GM12872 (cell line): ENCODE measurements around the gene MSX2.

Source experiments
- TF ChIP-seq, protein P1 (sequence below): IDR thresholded peaks from 3 replicates; pipeline ENCODE4 v1.5.1; 2011; ENCODE audit warnings: low read depth, mild to moderate bottlenecking, low read length, moderate library complexity; ENCODE audit not compliant: insufficient read depth

The MSX2 gene

DNA sequence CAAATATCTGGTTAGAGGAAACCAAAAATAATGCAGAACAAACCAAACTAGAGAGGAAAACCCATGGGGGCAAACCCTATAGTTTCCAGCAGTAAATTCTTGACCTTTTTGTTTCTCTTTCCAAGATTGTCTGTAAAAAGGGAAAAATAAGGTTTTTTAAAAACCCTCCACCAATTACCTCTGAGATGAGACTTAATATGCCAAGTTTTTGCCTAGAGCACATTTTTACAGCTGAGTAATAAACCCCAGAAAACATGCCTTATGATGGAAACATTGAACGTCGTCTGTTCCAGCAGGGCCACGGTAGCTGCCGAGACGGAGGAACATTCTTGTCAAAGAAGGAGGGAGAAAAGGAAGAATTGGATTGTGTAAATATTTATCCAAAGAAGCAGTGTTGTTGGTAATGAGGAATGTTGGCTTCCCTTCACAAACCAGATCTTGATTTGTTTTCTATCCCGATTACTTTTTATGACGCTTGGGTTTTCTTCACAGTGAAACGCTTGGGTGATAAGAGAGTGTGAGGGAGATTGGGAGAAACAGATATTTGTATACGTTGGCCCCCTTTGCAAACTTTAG, 17.3 kb upstream of the MSX2 start:
- TF ChIP-seq, protein P1, sequence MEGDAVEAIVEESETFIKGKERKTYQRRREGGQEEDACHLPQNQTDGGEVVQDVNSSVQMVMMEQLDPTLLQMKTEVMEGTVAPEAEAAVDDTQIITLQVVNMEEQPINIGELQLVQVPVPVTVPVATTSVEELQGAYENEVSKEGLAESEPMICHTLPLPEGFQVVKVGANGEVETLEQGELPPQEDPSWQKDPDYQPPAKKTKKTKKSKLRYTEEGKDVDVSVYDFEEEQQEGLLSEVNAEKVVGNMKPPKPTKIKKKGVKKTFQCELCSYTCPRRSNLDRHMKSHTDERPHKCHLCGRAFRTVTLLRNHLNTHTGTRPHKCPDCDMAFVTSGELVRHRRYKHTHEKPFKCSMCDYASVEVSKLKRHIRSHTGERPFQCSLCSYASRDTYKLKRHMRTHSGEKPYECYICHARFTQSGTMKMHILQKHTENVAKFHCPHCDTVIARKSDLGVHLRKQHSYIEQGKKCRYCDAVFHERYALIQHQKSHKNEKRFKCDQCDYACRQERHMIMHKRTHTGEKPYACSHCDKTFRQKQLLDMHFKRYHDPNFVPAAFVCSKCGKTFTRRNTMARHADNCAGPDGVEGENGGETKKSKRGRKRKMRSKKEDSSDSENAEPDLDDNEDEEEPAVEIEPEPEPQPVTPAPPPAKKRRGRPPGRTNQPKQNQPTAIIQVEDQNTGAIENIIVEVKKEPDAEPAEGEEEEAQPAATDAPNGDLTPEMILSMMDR, result no peak

DNA sequence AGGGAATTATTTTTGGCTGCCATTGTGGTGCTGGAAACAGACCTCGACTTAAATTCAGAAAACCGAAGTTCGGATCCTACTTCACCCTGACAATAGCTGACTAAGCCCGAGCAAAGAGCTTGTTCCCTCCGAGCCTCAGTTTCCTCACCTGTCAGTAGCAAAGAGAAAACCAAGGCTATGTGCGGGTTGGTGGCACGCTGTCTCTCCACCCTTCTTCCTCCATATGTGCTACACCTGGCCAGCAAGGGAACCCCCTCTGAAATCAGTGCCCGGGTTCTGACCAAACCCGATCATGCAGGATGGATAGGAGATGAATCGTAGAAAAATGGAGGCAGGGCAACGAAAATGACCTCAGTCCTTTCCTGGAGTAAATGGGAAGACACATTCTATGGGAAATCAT, 16.7 kb upstream of the MSX2 start:
- TF ChIP-seq, protein P1, result no peak

DNA sequence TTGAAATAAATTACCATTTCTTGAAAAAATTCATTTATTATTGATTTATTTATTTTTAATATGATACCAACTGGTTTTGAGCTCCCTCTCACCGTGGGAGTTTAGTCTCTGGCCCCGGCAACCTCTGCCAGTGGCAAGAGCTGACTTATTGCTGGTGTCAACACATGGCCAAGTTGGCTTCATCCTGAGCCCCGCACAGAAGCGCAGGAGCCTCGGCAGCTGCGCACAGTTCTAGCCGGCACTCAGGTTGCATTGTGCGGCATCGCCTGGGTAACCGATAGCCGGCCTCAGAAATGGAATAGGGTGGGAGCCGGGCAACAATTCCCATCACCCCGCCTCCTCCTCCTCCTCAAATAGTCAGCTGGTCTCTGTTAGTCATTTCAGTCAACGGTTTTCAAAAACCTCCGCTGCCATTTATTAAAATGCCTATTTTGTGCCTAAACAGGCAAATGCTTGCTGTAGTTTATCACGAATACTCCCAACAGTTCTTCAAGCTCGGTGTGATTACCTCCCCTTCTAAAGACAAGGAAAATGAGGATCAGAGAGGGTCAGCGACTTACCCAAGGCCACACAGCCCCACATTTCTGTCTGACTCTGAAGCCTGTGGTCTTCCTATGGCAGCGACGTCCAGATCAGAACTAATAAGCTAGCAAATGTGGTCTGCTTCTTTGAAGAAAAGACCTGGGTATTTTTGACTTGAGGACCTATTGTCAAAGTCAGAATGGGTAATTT, 15.7 kb upstream of the MSX2 start:
- TF ChIP-seq, protein P1, result no peak

DNA sequence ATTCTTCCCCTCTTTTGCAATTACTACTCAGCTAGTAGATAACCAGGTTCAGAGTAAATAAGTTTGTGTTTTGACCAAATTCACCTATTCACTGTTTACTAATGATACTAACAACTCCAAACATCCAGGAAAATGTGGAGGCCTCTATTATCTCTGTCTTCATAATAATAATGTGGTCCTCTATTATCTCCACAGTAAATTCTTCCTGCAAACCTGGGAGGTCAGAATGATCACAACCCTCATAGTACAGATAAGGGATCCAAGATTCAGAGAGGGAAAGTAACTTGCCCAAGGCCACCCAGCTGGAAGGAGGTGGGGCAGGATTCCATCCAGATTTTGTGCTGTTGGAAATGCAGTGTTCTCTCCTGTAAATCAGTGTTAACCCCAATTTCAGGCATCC, 9.6 kb upstream of the MSX2 start:
- TF ChIP-seq, protein P1, result no peak

DNA sequence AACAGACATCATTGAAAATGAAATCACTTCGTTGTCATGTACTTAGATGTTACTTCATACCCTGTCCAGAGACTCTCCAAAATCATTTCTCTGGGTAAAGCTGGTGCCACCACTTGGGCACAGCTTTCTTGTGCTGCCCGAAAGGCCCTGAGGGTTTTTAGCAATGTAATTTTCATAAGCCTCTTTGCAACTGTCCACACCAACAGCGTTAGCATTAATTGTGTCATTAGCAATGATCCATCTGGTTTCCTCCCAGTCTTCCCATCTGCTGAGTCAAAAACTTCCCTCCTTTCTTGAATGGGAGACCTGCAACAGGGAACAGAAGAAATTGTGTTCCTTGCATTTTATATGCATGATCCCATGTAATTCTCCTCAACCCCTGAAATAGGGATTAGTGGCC, 8.6 kb upstream of the MSX2 start:
- TF ChIP-seq, protein P1, result no peak

DNA sequence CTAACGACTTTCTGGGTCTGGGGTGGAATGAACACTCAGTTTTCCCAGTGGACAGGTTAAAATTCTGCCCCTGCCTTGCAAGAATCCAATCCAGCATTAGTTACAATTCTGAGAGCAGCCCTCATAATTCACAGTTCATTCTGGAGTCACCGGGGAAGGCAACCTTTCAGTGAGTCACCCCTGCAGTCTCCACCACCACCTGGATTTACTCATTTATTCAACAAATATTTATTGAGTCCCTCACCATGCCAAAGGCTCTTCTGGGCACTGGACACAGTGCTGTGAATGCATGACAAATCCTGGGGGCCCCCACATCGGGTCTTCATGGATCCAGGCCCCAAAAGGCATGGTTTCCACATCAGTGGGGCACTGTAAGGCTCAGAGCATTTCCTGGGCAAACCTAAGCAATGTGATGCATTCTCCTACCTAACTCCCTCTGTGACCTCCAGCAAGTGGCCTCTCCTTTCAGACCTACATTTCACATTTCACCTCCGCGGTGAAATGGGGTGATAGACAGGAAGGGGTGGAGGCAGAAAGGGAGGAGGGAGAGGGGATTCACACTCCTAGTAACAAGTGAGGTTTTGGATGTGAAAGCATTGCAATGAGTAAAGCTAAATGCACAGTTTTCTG, 6.4 kb upstream of the MSX2 start:
- TF ChIP-seq, protein P1, result no peak

DNA sequence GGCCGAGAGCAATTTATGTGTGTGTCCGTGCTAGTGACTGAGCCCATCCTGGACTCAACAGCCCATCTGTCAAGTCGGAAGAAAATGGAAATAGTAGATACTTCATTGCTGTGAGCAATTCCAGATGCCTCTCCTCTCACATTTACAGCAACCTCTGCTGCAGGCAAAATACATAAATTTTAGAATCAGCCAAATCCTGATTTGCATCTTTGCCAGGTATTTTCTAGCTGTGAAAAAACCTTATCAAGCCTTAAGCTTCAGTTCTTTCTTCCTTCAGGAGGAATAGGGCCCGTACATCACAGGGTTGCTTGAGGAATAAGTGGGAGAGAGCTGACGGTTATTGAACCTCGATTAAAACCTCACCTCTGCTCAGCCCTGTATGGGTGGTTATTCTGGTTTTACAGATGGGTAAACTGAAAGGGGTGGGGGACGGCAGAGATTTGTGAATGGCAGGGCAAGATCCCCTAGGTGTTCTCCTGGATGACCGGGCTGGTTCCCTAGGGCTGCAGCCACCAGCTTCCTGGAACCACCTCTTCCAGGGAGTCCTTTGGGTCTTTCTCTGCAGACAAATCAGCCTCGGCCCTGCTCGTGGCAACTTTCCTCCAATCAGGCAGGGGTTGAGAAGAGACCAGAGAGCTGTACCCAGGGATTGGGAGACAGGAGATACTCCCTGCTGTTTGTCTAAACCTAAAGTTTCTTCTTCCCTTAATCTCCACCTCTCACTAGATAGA, 5.3 kb upstream of the MSX2 start:
- TF ChIP-seq, protein P1, result no peak
